Colon (tissue), 2 donors: ENCODE measurements around the gene ASAP2.
"Not testable (repeated sequence)": the region's sequence is repeated elsewhere in the genome, so short reads cannot be mapped to it uniquely, and the experiment has no call there.

ENCODE experiments used
- FAIRE-seq: peaks from 2 replicates; lab custom pipeline; 2012; peaks lifted over from hg19 to GRCh38; lab: Jason Lieb, UNC
- donor health status: control.
- donor health status: control.

Gene ASAP2

GRCh38 chr2:9380702-9381628, 174.4 kb downstream of the ASAP2 start:
- FAIRE-seq: no peak

- FAIRE-seq: no peak
Observed at GRCh38 chr2:9382604-9383235, 176.1 kb downstream of the ASAP2 start.

GRCh38 chr2:9384521-9384920, 177.9 kb downstream of the ASAP2 start:
- FAIRE-seq: no peak

GRCh38 chr2:9385841-9386240, 179.2 kb downstream of the ASAP2 start:
- no peak for FAIRE-seq

GRCh38 chr2:9388199-9388681, 181.6 kb downstream of the ASAP2 start:
- FAIRE-seq: no peak

- no peak for FAIRE-seq
Observed at GRCh38 chr2:9388950-9389911, 182.6 kb downstream of the ASAP2 start.

GRCh38 chr2:9390151-9390850, 183.7 kb downstream of the ASAP2 start:
- no peak for FAIRE-seq

- no peak for FAIRE-seq
Observed at GRCh38 chr2:9390991-9391390, 184.4 kb downstream of the ASAP2 start.

GRCh38 chr2:9391961-9392720, 185.5 kb downstream of the ASAP2 start:
- FAIRE-seq: no peak

- no peak for FAIRE-seq
Observed at GRCh38 chr2:9392898-9393765, 186.5 kb downstream of the ASAP2 start.

- FAIRE-seq: no peak
Observed at GRCh38 chr2:9394816-9395215, 188.2 kb downstream of the ASAP2 start.

- FAIRE-seq: no peak
Observed at GRCh38 chr2:9397201-9397600, 190.6 kb downstream of the ASAP2 start.

- not testable (repeated sequence) for FAIRE-seq
Observed at GRCh38 chr2:9398251-9398650, 191.6 kb downstream of the ASAP2 start.

- no peak for FAIRE-seq
Observed at GRCh38 chr2:9398881-9399780, 192.5 kb downstream of the ASAP2 start.

- FAIRE-seq: no peak
Observed at GRCh38 chr2:9400268-9401058, 193.9 kb downstream of the ASAP2 start.

GRCh38 chr2:9401059-9401547, 194.5 kb downstream of the ASAP2 start:
- no peak for FAIRE-seq

- FAIRE-seq: no peak
Observed at GRCh38 chr2:9401646-9402371, 195.2 kb downstream of the ASAP2 start.
